Suprapubic skin (tissue), 3 donors: ENCODE data around the gene PIAS4.

ENCODE experiments used
- CTCF ChIP-seq, 2 donors: fragments of 200-600 bp in 1 of 2; fragments of 450-650 bp in 1 of 2; sonication (generic) in 1 of 2; IDR thresholded peaks; one replicate each; pipeline ENCODE4 v1.5.1; 2016 to 2019; ENCODE audit warnings: antibody characterized with exemption in 2 of 2, mild to moderate bottlenecking in 1 of 2, moderate library complexity in 1 of 2
- POLR2A ChIP-seq, 2 donors: fragments of 450-650 bp; IDR thresholded peaks; one replicate each; pipeline ENCODE4 v1.6.1; 2017; ENCODE audit warnings: antibody characterized with exemption in 2 of 2, mild to moderate bottlenecking in 2 of 2, moderate library complexity in 2 of 2

GRCh38 chr19:3983936-3984583 lies 23.5 kb upstream of the PIAS4 start:
- no peak for TF ChIP-seq CTCF (IDR thresholded peaks at IDR 0.05)
- TF ChIP-seq POLR2A (IDR thresholded peaks at IDR 0.05), result no peak
